ENCODE data around the gene FCF1. TPM values are rescaled to one million over a fixed set of nuclear protein-coding genes. Genes with fewer than 3 reads are reported as not detected.

Gene FCF1
- total and polyA plus RNA-seq, 2 of the 13 experiments (the other 11 are each of a cell fraction or from before 2014, with no cell fraction given): 31.0 to 44.4 TPM

DNA sequence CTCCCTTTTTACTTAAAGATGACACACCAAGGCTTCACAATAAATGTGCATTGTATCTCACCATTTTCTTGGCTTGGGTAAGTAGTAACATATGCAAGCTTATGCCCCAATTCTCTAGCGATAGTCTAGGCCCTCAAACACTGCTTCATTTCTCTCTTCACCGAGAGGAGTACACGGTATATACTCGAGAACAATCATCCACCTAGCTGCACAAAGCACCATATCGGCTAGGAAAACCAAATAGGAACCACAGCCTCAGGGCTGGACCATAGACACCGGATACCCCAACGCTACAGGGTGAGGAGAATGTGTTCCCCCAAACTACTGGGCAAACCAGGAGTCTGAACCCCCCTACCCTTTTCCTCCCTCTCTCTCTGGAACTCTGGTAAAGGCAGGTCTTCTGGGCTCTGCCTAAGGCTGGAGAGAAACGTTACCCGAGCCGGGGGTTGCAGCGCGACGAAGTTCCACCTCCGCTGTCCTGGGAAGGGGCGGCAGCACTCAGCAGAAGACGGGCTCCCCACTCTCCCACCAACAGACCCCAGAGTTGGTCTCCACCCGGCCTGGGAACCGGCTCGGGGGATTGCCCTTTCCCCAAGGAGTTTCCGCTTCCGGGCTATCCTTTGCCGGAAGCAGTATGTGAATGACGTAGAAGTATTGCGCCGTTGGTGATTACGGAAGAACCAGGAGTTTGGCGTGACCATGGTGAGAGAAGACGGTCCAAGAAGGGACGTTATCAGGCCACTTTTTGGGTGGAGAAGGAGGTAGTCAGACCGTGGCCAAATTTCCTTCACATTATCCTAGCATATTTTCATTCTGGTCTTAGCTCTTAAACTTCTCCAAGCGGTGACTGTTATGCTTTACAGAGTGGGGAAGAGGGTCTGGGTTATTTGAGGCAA is at the start of gene FCF1, which contains the start of gene AREL1 (continued):
- TF ChIP-seq, protein P1, sequence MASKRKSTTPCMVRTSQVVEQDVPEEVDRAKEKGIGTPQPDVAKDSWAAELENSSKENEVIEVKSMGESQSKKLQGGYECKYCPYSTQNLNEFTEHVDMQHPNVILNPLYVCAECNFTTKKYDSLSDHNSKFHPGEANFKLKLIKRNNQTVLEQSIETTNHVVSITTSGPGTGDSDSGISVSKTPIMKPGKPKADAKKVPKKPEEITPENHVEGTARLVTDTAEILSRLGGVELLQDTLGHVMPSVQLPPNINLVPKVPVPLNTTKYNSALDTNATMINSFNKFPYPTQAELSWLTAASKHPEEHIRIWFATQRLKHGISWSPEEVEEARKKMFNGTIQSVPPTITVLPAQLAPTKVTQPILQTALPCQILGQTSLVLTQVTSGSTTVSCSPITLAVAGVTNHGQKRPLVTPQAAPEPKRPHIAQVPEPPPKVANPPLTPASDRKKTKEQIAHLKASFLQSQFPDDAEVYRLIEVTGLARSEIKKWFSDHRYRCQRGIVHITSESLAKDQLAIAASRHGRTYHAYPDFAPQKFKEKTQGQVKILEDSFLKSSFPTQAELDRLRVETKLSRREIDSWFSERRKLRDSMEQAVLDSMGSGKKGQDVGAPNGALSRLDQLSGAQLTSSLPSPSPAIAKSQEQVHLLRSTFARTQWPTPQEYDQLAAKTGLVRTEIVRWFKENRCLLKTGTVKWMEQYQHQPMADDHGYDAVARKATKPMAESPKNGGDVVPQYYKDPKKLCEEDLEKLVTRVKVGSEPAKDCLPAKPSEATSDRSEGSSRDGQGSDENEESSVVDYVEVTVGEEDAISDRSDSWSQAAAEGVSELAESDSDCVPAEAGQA (IDR thresholded peaks at IDR 0.05; ENCODE audit: low read depth): peak; percentile 93
- TF ChIP-seq, protein P1 (CRISPR knock-in tag; IDR thresholded peaks at IDR 0.05; ENCODE audit: borderline replicate concordance): no peak
- TF ChIP-seq AKAP8 (CRISPR knock-in tag; IDR thresholded peaks at IDR 0.05): no peak
- TF ChIP-seq ETV6 (CRISPR knock-in tag; conservative IDR thresholded peaks at IDR 0.05): no peak
- TF ChIP-seq, protein P2, sequence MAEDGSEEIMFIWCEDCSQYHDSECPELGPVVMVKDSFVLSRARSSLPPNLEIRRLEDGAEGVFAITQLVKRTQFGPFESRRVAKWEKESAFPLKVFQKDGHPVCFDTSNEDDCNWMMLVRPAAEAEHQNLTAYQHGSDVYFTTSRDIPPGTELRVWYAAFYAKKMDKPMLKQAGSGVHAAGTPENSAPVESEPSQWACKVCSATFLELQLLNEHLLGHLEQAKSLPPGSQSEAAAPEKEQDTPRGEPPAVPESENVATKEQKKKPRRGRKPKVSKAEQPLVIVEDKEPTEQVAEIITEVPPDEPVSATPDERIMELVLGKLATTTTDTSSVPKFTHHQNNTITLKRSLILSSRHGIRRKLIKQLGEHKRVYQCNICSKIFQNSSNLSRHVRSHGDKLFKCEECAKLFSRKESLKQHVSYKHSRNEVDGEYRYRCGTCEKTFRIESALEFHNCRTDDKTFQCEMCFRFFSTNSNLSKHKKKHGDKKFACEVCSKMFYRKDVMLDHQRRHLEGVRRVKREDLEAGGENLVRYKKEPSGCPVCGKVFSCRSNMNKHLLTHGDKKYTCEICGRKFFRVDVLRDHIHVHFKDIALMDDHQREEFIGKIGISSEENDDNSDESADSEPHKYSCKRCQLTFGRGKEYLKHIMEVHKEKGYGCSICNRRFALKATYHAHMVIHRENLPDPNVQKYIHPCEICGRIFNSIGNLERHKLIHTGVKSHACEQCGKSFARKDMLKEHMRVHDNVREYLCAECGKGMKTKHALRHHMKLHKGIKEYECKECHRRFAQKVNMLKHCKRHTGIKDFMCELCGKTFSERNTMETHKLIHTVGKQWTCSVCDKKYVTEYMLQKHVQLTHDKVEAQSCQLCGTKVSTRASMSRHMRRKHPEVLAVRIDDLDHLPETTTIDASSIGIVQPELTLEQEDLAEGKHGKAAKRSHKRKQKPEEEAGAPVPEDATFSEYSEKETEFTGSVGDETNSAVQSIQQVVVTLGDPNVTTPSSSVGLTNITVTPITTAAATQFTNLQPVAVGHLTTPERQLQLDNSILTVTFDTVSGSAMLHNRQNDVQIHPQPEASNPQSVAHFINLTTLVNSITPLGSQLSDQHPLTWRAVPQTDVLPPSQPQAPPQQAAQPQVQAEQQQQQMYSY (CRISPR knock-in tag; IDR thresholded peaks at IDR 0.05): no peak
- TF ChIP-seq RFXAP (CRISPR knock-in tag; IDR thresholded peaks at IDR 0.05; ENCODE audit: borderline replicate concordance): no peak
- TF ChIP-seq TAF15 (IDR thresholded peaks at IDR 0.05; ENCODE audit: low read depth, low read length, poor library complexity, severe bottlenecking): no peak
- TF ChIP-seq, protein P3, sequence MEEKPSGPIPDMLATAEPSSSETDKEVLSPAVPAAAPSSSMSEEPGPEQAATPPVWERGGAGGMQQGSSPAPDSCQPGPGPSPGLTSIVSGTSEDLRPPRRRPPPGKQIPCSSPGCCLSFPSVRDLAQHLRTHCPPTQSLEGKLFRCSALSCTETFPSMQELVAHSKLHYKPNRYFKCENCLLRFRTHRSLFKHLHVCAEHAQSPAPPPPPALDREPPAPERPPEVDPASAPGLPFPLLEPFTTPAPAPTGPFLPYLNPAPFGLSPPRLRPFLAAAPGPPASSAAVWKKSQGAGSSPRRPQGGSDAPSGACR (CRISPR knock-in tag; IDR thresholded peaks at IDR 0.05): no peak
- no peak for TF ChIP-seq ZNF589 (CRISPR knock-in tag; conservative IDR thresholded peaks at IDR 0.05)
- no peak for TF ChIP-seq YEATS4 (CRISPR knock-in tag; IDR thresholded peaks at IDR 0.05; ENCODE audit: borderline replicate concordance)
- no peak for TF ChIP-seq HNF4G (IDR thresholded peaks at IDR 0.05; ENCODE audit: borderline replicate concordance, low read depth, low read length)
- TF ChIP-seq HNF4G (CRISPR knock-in tag; IDR thresholded peaks at IDR 0.05; ENCODE audit: borderline replicate concordance, low read depth): no peak
- TF ChIP-seq, protein P4, sequence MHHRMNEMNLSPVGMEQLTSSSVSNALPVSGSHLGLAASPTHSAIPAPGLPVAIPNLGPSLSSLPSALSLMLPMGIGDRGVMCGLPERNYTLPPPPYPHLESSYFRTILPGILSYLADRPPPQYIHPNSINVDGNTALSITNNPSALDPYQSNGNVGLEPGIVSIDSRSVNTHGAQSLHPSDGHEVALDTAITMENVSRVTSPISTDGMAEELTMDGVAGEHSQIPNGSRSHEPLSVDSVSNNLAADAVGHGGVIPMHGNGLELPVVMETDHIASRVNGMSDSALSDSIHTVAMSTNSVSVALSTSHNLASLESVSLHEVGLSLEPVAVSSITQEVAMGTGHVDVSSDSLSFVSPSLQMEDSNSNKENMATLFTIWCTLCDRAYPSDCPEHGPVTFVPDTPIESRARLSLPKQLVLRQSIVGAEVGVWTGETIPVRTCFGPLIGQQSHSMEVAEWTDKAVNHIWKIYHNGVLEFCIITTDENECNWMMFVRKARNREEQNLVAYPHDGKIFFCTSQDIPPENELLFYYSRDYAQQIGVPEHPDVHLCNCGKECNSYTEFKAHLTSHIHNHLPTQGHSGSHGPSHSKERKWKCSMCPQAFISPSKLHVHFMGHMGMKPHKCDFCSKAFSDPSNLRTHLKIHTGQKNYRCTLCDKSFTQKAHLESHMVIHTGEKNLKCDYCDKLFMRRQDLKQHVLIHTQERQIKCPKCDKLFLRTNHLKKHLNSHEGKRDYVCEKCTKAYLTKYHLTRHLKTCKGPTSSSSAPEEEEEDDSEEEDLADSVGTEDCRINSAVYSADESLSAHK (CRISPR knock-in tag; IDR thresholded peaks at IDR 0.05; ENCODE audit: borderline replicate concordance): no peak
- TF ChIP-seq ZNF652 (CRISPR knock-in tag; IDR thresholded peaks at IDR 0.05; ENCODE audit: borderline replicate concordance, low read depth): no peak; the same call in 1 of the 2 replicates
- TF ChIP-seq ZC3H4 (CRISPR knock-in tag; IDR thresholded peaks at IDR 0.05; ENCODE audit: borderline replicate concordance): no peak
